Testis (tissue), 2 donors: ENCODE results near the gene MRPL51.

Source experiments
- CTCF ChIP-seq, 3 experiments: fragments of 450-650 bp in 2 of 3; fragments of 200-600 bp in 1 of 3; sonication (generic) in 1 of 3; IDR thresholded peaks; one replicate each; pipeline ENCODE4 v1.5.1; 2016 to 2019; ENCODE audit warnings: antibody characterized with exemption in 3 of 3, mild to moderate bottlenecking in 2 of 3, moderate library complexity in 1 of 3
- POLR2A ChIP-seq: fragments of 450-650 bp; IDR thresholded peaks from one replicate; pipeline ENCODE4 v1.6.1; 2017; ENCODE audit warnings: antibody characterized with exemption, mild to moderate bottlenecking, moderate library complexity

GRCh38 chr12:6488240-6488639 is 4.8 kb downstream of the MRPL51 start:
- TF ChIP-seq CTCF (IDR thresholded peaks at IDR 0.05) (no peak), POLR2A (no peak)
